ENCODE data around the gene KRT86.

DNA sequence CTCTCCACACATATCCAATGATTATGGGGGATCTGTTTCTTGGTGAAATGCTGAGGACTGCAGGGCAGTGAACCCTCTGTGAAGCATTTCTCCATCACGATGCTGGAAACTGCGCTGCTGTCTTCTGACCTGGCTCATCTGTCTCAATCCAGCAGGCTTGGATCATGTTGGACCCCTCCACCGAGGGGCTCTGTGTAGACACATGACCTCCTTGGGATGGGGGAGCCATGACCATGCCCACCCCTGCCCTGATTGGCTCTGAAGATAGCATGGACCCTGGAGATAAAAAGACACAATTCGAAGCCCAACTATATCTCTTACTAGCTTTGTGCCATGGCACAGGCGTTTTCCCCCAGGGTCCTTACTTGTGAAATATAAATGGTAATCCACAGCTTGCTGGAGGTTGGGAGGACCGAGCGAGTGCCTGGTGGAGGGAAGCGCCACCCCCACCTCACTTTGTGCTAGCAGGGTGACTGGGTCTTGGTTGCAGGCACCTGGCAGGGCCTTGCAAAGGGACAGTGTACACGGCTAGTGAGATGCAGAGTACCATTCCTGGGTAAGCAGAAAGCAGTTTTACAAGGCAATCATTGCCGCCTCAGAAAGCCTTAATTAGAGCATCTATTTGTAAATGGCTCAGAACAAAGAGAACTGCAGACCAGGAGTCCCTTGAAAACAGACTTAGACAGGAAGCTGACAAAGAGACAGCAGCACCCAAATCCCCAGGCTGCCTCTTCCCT, 49.1 kb downstream of the KRT86 start:
- TF ChIP-seq, protein P1, sequence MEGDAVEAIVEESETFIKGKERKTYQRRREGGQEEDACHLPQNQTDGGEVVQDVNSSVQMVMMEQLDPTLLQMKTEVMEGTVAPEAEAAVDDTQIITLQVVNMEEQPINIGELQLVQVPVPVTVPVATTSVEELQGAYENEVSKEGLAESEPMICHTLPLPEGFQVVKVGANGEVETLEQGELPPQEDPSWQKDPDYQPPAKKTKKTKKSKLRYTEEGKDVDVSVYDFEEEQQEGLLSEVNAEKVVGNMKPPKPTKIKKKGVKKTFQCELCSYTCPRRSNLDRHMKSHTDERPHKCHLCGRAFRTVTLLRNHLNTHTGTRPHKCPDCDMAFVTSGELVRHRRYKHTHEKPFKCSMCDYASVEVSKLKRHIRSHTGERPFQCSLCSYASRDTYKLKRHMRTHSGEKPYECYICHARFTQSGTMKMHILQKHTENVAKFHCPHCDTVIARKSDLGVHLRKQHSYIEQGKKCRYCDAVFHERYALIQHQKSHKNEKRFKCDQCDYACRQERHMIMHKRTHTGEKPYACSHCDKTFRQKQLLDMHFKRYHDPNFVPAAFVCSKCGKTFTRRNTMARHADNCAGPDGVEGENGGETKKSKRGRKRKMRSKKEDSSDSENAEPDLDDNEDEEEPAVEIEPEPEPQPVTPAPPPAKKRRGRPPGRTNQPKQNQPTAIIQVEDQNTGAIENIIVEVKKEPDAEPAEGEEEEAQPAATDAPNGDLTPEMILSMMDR (IDR thresholded peaks at IDR 0.05), result no peak
- TF ChIP-seq POLR2A (IDR thresholded peaks at IDR 0.05), result no peak

All from gastroesophageal sphincter (tissue), 3 donors.